T47D (cell line): Measurements from ENCODE around the gene CCNI.
"Not testable (repeated sequence)": the region's sequence is repeated elsewhere in the genome, so short reads cannot be mapped to it uniquely, and the experiment has no call there.

Experiments used
- DNase-seq, 2 experiments: peaks; one replicate each; pipeline versions ENCODE4 v3.0.0 to v3.0.0-alpha.2; 2011 to 2012; ENCODE audit warnings: low read depth in 1 of 2, low spot score in 1 of 2
- JUND ChIP-seq: IDR thresholded peaks from 2 replicates; pipeline ENCODE4 v1.6.1; 2012; ENCODE audit warnings: low read depth
- in situ Hi-C: cut with HindIII; loops from 2 replicates; pipeline ENCODE4 v1.10.0; 2016; ENCODE audit warnings: low sequenced_read_pairs, low pct_unique_long_range_greater_than_20kb

CCNI gene

GRCh38 chr4:77097611-77098010 lies 21.8 kb upstream of the CCNI start:
- TF ChIP-seq JUND: no peak
- in situ Hi-C loops: no loop called here

GRCh38 chr4:77095101-77095821 lies 19.5 kb upstream of the CCNI start:
- no peak for TF ChIP-seq JUND
- in situ Hi-C loops: no loop called here
- DNase-seq: peak in 1 of 2 experiments; percentile 76

More at GRCh38 chr4:77097611-77098010, 21.8 kb upstream of the CCNI start:
- no peak for DNase-seq

GRCh38 chr4:77094496-77094895 lies 18.7 kb upstream of the CCNI start:
- no peak for DNase-seq
- no peak for TF ChIP-seq JUND
- in situ Hi-C loops: no loop called here

GRCh38 chr4:77093401-77093800 lies 17.6 kb upstream of the CCNI start:
- DNase-seq: no peak
- no peak for TF ChIP-seq JUND
- in situ Hi-C loops: no loop called here

GRCh38 chr4:77092975-77093374 lies 17.2 kb upstream of the CCNI start:
- no peak for TF ChIP-seq JUND
- in situ Hi-C loops: no loop called here
- DNase-seq: no peak

- in situ Hi-C loops: no loop called here
- no peak for TF ChIP-seq JUND
- no peak for DNase-seq
These were observed 14.1 kb upstream of the CCNI start for GRCh38 chr4:77089866-77090265.

- DNase-seq, in situ Hi-C loops: not testable (repeated sequence)
These were observed 11.2 kb upstream of the CCNI start for GRCh38 chr4:77087027-77087426.

- TF ChIP-seq JUND: no peak
- DNase-seq: no peak
- in situ Hi-C loops: no loop called here
These were observed 8.3 kb upstream of the CCNI start for GRCh38 chr4:77084019-77084639.

GRCh38 chr4:77082886-77083608 lies 7.3 kb upstream of the CCNI start:
- TF ChIP-seq JUND: no peak
- in situ Hi-C loops: no loop called here

GRCh38 chr4:77080806-77081205 lies 5.0 kb upstream of the CCNI start:
- DNase-seq, in situ Hi-C loops: not testable (repeated sequence)

More at GRCh38 chr4:77082886-77083608, 7.3 kb upstream of the CCNI start:
- DNase-seq: no peak

GRCh38 chr4:77079281-77079680 lies 3.5 kb upstream of the CCNI start:
- no peak for DNase-seq
- no peak for TF ChIP-seq JUND
- in situ Hi-C loops: no loop called here

- TF ChIP-seq JUND: no peak
- in situ Hi-C loops: no loop called here
- DNase-seq: no peak
These were observed 2.6 kb upstream of the CCNI start for GRCh38 chr4:77078401-77078800.
